HepG2 (cell line): ENCODE measurements around the gene ZBTB7A. TPM values are rescaled to one million over a fixed set of nuclear protein-coding genes. Genes with fewer than 3 reads are reported as not detected.

Experiments used
- ATAC-seq: fragments of 200-7000 bp; cut with Tn5 transposase; 3 replicates; pipeline ENCODE4 v1.9.1; 2020; ENCODE audit warnings: mild to moderate bottlenecking, moderate library complexity
- BruUV-seq: library from RNA; stranded (reverse); fragments of 400-500 nt; replicated peaks from 2 replicates; lab custom pipeline; 2021; lab: Mats Ljungman, UMichigan
- CTCF ChIA-PET: fragments of 300-600 bp; formaldehyde crosslinking; extraction: SDS; loops from one replicate; lab custom pipeline; 2021; ENCODE audit warnings: low total read pairs, inconsistent platforms, low intra/inter-chr PET ratio; lab: Yijun Ruan, JAX
- POLR2A ChIA-PET: fragments of 350-600 bp; sonication (Branson Sonifier 250); formaldehyde crosslinking; loops from one replicate; lab custom pipeline; 2020; ENCODE audit warnings: antibody characterized with exemption, inconsistent platforms; lab: Yijun Ruan, JAX
- DNase-seq: peaks from one replicate; pipeline ENCODE4 v3.0.0-alpha.2; 2015; ENCODE audit warnings: low spot score
- FAIRE-seq: peaks from 3 replicates; lab custom pipeline; 2011; peaks lifted over from hg19 to GRCh38; lab: Jason Lieb, UNC
- H2AFZ ChIP-seq: one replicate; pipeline ENCODE4 v1.6.1; 2011; ENCODE audit warnings: low read length, inconsistent platforms
- H3K27ac ChIP-seq: fragments of 300-600 bp; 3 replicates; pipeline ENCODE4 v1.8.0; 2011; ENCODE audit warnings: mixed run types, mild to moderate bottlenecking, mixed read lengths, low read length, inconsistent platforms; ENCODE audit not compliant: insufficient read depth; ENCODE audit errors: extremely low read length
- H3K27me3 ChIP-seq, 2 experiments: fragments of 200-600 bp in 1 of 2; 2 replicates in 1 of 2; 3 replicates in 1 of 2; pipeline versions ENCODE4 v1.6.0 to v1.8.0; 2011; ENCODE audit warnings: low read length in 2 of 2, mild to moderate bottlenecking in 2 of 2, moderate library complexity in 2 of 2, inconsistent platforms in 1 of 2; ENCODE audit not compliant: insufficient read depth in 2 of 2, control insufficient read depth in 1 of 2
- H3K36me3 ChIP-seq, 2 experiments: fragments of 200-600 bp in 1 of 2; replicated peaks in 1 of 2; 2 replicates in 1 of 2; 3 replicates in 1 of 2; pipeline versions ENCODE4 v1.5.1 to v1.8.0; 2011; ENCODE audit warnings: low read length in 2 of 2, inconsistent platforms in 1 of 2; ENCODE audit not compliant: insufficient read depth in 2 of 2, control insufficient read depth in 1 of 2
- H3K4me1 ChIP-seq: 2 replicates; pipeline ENCODE4 v1.5.1; 2012; ENCODE audit warnings: low read length, inconsistent platforms; ENCODE audit not compliant: insufficient read depth
- H3K4me2 ChIP-seq: 2 replicates; pipeline ENCODE4 v1.6.0; 2011; ENCODE audit warnings: low read depth, low read length, inconsistent platforms
- H3K4me3 ChIP-seq, 3 experiments: fragments of 200-600 bp in 1 of 3; sonication (generic), shearing (Covaris generic) in 1 of 3; replicated peaks in 1 of 3; 2 replicates each; pipeline ENCODE4 v1.5.1; 2011 to 2016; ENCODE audit warnings: low read length in 3 of 3, inconsistent platforms in 2 of 3, low read depth in 2 of 3, mild to moderate bottlenecking in 2 of 3, control low read depth in 1 of 3, mixed read lengths in 1 of 3; ENCODE audit not compliant: insufficient read depth in 1 of 3
- H3K79me2 ChIP-seq: one replicate; pipeline ENCODE4 v1.6.1; 2011; ENCODE audit warnings: low read length, inconsistent platforms; ENCODE audit not compliant: insufficient read depth
- H3K9ac ChIP-seq: 2 replicates; pipeline ENCODE4 v1.6.0; 2011; ENCODE audit warnings: mild to moderate bottlenecking, low read depth, low read length, inconsistent platforms; ENCODE audit not compliant: insufficient read depth
- H3K9me3 ChIP-seq: 2 replicates; pipeline ENCODE4 v1.5.1; 2012; ENCODE audit warnings: mild to moderate bottlenecking, low read length
- H4K20me1 ChIP-seq: 2 replicates; pipeline ENCODE4 v1.6.0; 2011; ENCODE audit warnings: inconsistent platforms, mild to moderate bottlenecking, low read length, moderate library complexity; ENCODE audit not compliant: insufficient read depth
- DMTF1 ChIP-seq: sonication (generic); formaldehyde crosslinking; IDR thresholded peaks from 2 replicates; pipeline ENCODE4 v1.4.0; 2020; ENCODE audit warnings: mild to moderate bottlenecking, missing genetic modification reagents
- EED ChIP-seq: sonication (generic); formaldehyde crosslinking; IDR thresholded peaks from 2 replicates; pipeline ENCODE4 v1.5.0; 2020; ENCODE audit warnings: mild to moderate bottlenecking, missing genetic modification reagents
- KDM5B ChIP-seq: sonication (generic); formaldehyde crosslinking; IDR thresholded peaks from 2 replicates; pipeline ENCODE4 v1.4.0; 2020; ENCODE audit warnings: missing genetic modification reagents, mild to moderate bottlenecking, borderline replicate concordance
- MED8 ChIP-seq: sonication (generic); formaldehyde crosslinking; IDR thresholded peaks from 2 replicates; pipeline ENCODE4 v1.8.1; 2023; ENCODE audit warnings: mild to moderate bottlenecking, missing genetic modification reagents; ENCODE audit not compliant: insufficient replicate concordance
- NCOA1 ChIP-seq: sonication (generic); formaldehyde crosslinking; IDR thresholded peaks from 2 replicates; pipeline ENCODE4 v1.9.0; 2021; ENCODE audit warnings: missing genetic modification reagents
- PAXIP1 ChIP-seq: sonication (generic); formaldehyde crosslinking; conservative IDR thresholded peaks from 2 replicates; pipeline ENCODE4 v1.4.0; 2020; ENCODE audit warnings: mild to moderate bottlenecking, missing genetic modification reagents, moderate library complexity
- RXRB ChIP-seq: IDR thresholded peaks from 2 replicates; pipeline ENCODE4 v1.6.1; 2016; ENCODE audit warnings: borderline replicate concordance, missing genetic modification reagents, missing compliant biosample characterization
- SATB2 ChIP-seq: sonication (generic); formaldehyde crosslinking; IDR thresholded peaks from 2 replicates; pipeline ENCODE4 v1.5.0; 2020; ENCODE audit warnings: missing genetic modification reagents
- SNAI1 ChIP-seq: sonication (generic); formaldehyde crosslinking; IDR thresholded peaks from 2 replicates; pipeline ENCODE4 v1.5.0; 2020; ENCODE audit warnings: mild to moderate bottlenecking, missing genetic modification reagents, borderline replicate concordance
- ZBTB3 ChIP-seq: sonication (generic); formaldehyde crosslinking; IDR thresholded peaks from 2 replicates; pipeline ENCODE4 v1.4.0; 2020; ENCODE audit warnings: low read depth, mild to moderate bottlenecking, moderate library complexity, missing genetic modification reagents, borderline replicate concordance
- ZMAT3 ChIP-seq: sonication (generic); formaldehyde crosslinking; conservative IDR thresholded peaks from 2 replicates; pipeline ENCODE4 v1.7.0; 2021; ENCODE audit warnings: missing genetic modification reagents
- ZNF143 ChIP-seq: sonication (generic); formaldehyde crosslinking; IDR thresholded peaks from 2 replicates; pipeline ENCODE4 v1.4.0; 2020; ENCODE audit warnings: missing genetic modification reagents
- ZNF207 ChIP-seq: fragments of 450-650 bp; IDR thresholded peaks from 2 replicates; pipeline ENCODE4 v1.6.1; 2016; ENCODE audit warnings: antibody characterized with exemption, borderline replicate concordance
- ZNF230 ChIP-seq: sonication (generic); formaldehyde crosslinking; IDR thresholded peaks from 2 replicates; pipeline ENCODE4 v1.4.0; 2020; ENCODE audit warnings: mild to moderate bottlenecking, missing genetic modification reagents
- ZSCAN20 ChIP-seq: sonication (generic); formaldehyde crosslinking; IDR thresholded peaks from 2 replicates; pipeline ENCODE4 v1.4.0; 2020; ENCODE audit warnings: missing genetic modification reagents, mild to moderate bottlenecking, borderline replicate concordance
- WGBS: methylation state at CpG from one replicate; pipeline ENCODE4 v1.1.6; 2017; ENCODE audit warnings: low lambda C conversion rate; 5-methylcytosine and 5-hydroxymethylcytosine counted together
- in situ Hi-C: cut with HindIII; loops from 2 replicates; pipeline ENCODE4 v1.10.0; 2017; ENCODE audit warnings: low pct_unique_long_range_greater_than_20kb; ENCODE audit not compliant: extremely low pct_ligation_motif_present
- intact Hi-C: fragments of 100-400 bp; cut with micrococcal nuclease; formaldehyde crosslinking; loops from one replicate; pipeline ENCODE4 v1.10.0; 2022; ENCODE audit not compliant: unreplicated experiment
- polyA plus RNA-seq, 8 experiments: library from polyadenylated mRNA; depleted of rRNA in 3 of 8; stranded (reverse) in 7 of 8; unstranded in 1 of 8; fragments of >200 nt; fragmentation: Illumina TruSeq in 4 of 8; extraction: Trizol in 4 of 8; gene quantifications; 2 replicates each; pipeline versions ENCODE4 v1.2.1 to v1.2.3, GENCODE V29; 2011 to 2016; ENCODE audit warnings: low read depth in 4 of 8, missing spikeins in 1 of 8, mixed read lengths in 1 of 8; ENCODE audit not compliant: insufficient read depth in 1 of 8
- total RNA-seq, 5 experiments: library from RNA; depleted of rRNA; stranded (reverse); fragments of >200 nt; fragmentation: Illumina TruSeq; extraction: Trizol; gene quantifications; 2 replicates each; pipeline ENCODE4 v1.2.3, GENCODE V29; 2016; ENCODE audit warnings: low read depth in 1 of 5
- TF ChIP-seq, protein P1 (sequence below): sonication (generic); formaldehyde crosslinking; IDR thresholded peaks from 2 replicates; pipeline ENCODE4 v1.4.0; 2020; ENCODE audit warnings: mild to moderate bottlenecking, missing genetic modification reagents

Gene ZBTB7A
- total and polyA plus RNA-seq, 2 of the 13 experiments (the other 11 are each of a cell fraction or from before 2014, with no cell fraction given), result 3.6 to 4.0 TPM

DNA sequence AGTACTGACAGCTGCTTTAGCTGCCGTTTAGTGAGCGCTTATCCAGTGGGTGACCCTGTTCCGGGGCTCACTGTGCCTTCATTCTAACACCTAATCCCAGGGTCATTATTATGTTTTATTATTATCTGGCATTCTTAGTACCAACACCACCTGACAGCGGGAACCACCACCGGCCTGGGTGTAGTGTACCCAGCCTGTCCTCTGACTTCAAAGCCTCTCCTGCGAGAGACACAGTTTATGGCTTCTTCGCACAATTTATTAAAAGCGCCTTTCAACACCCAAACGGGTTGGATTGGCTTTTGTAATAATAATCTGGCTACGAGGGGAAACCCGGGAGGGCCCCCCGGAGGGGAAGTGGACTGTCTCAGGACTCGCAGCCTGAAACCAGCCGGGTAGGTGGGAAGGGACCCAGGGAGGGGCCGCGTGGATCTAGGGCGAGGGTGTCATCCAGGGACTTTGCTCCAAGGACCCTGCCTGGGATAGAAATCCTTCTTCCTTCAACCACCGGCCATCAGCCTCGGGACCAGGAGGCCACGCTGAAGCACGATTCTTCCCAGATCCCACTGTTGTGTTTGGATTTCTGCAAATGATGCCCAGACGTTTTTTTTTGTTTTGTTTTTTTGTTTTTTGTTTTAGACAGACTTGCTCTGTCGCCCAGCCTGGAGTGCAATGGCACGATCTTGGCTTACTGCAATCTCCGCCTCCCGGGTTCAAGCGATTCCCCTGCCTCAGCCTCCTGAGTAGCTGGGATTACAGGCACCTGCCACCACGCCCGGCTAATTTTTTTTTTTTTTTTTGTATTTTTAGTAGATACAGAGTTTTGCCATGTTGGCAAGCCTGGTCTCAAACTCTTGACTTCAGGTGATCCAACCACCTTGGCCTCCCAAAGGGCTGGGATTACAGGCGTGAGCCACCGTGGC lies 1.6 kb upstream of the ZBTB7A start:
- ChIA-PET POLR2A (interaction anchor here (1.9 kb wide), 1 partner anchor 10 kb away, joined by 19 read pairs; no protein-coding TSS in a partner anchor), CTCF (no interaction called here)
- no peak for ATAC-seq
- no peak for FAIRE-seq
- H3K4me1 ChIP-seq, result peaks cover 31% of the 10 kb centered on the region
- H3K4me3 ChIP-seq, result peak overlapping the region; percentile 81 to 94 (median 89)
- DNase-seq, result no peak
- peaks cover 0 to 1% of the 10 kb centered on the region in 2 experiments; a peak in 2 of 5 replicates for H3K36me3 ChIP-seq
- no peaks in the 10 kb centered on the region for H3K9me3 ChIP-seq
- intact Hi-C loops (loop anchor here (5.0 kb wide), 1 partner anchor 584 kb away; no protein-coding TSS in a partner anchor), in situ Hi-C loops (no loop called here)
- H4K20me1 ChIP-seq, result peaks cover 11% of the 10 kb centered on the region; the same call in 1 of the 2 replicates
- no peak overlapping the region for H3K27ac ChIP-seq
- H3K9ac ChIP-seq, result peak overlapping the region; percentile 85; the same call in 1 of the 2 replicates
- no TSS peak for BruUV-seq
- peak overlapping the region; percentile 97 for H3K4me2 ChIP-seq
- H3K79me2 ChIP-seq, result peaks cover 15% of the 10 kb centered on the region
- no peak overlapping the region for H2AFZ ChIP-seq
- 5% methylated on average over 31 of the region's 31 CpGs for WGBS
- no peaks in the 10 kb centered on the region for H3K27me3 ChIP-seq
- TF ChIP-seq NCOA1 (CRISPR knock-in tag) (no peak), SNAI1 (no peak), ZMAT3 (no peak), PAXIP1 (CRISPR knock-in tag) (0 out of 2 replicates have a peak, but pooled peaks have one; percentile 24), MED8 (CRISPR knock-in tag) (no peak), ZSCAN20 (peak; percentile 90; the same call in 1 of the 2 replicates), KDM5B (CRISPR knock-in tag) (0 out of 2 replicates have a peak, but pooled peaks have one; percentile 25), ZNF143 (CRISPR knock-in tag) (no peak), DMTF1 (CRISPR knock-in tag) (no peak), SATB2 (CRISPR knock-in tag) (no peak), RXRB (CRISPR knock-in tag) (0 out of 2 replicates have a peak, but pooled peaks have one; percentile 15), ZNF230 (no peak), EED (no peak), ZBTB3 (CRISPR knock-in tag) (no peak), ZNF207 (no peak)
- TF ChIP-seq, protein P1, sequence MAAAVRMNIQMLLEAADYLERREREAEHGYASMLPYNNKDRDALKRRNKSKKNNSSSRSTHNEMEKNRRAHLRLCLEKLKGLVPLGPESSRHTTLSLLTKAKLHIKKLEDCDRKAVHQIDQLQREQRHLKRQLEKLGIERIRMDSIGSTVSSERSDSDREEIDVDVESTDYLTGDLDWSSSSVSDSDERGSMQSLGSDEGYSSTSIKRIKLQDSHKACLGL (CRISPR knock-in tag), result no peak
